Measurements from ENCODE around the gene PDE11A.

The PDE11A gene

GRCh38 chr2:177618255-177619253 is 454.0 kb downstream of the PDE11A start:
- peak; percentile 90 for DNase-seq

- DNase-seq: no peak
Measured at GRCh38 chr2:177617849-177618248, 454.7 kb downstream of the PDE11A start.

- no peak for DNase-seq
Measured at GRCh38 chr2:177616731-177617130, 455.8 kb downstream of the PDE11A start.

GRCh38 chr2:177616066-177616465 is 456.5 kb downstream of the PDE11A start:
- no peak for DNase-seq

GRCh38 chr2:177612659-177613058 is 459.9 kb downstream of the PDE11A start:
- no peak for DNase-seq

GRCh38 chr2:177611310-177611886 is 461.2 kb downstream of the PDE11A start:
- DNase-seq: no peak

GRCh38 chr2:177610813-177611212 is 461.8 kb downstream of the PDE11A start:
- no peak for DNase-seq

GRCh38 chr2:177606636-177607035 is 465.9 kb downstream of the PDE11A start:
- DNase-seq: no peak

GRCh38 chr2:177604271-177605065 is 468.1 kb downstream of the PDE11A start:
- DNase-seq: no peak

GRCh38 chr2:177603768-177604167 is 468.8 kb downstream of the PDE11A start:
- DNase-seq: no peak

- no peak for DNase-seq
Measured at GRCh38 chr2:177603181-177603580, 469.4 kb downstream of the PDE11A start.

- DNase-seq: no peak
Measured at GRCh38 chr2:177602611-177603164, 469.9 kb downstream of the PDE11A start.

- no peak for DNase-seq
Measured at GRCh38 chr2:177600917-177601316, 471.7 kb downstream of the PDE11A start.

GRCh38 chr2:177599956-177600355 is 472.6 kb downstream of the PDE11A start:
- DNase-seq: no peak

GRCh38 chr2:177599139-177599688 is 473.4 kb downstream of the PDE11A start:
- DNase-seq: no peak

- DNase-seq: no peak
Measured at GRCh38 chr2:177598326-177599138, 474.0 kb downstream of the PDE11A start.

GRCh38 chr2:177597759-177598158 is 474.8 kb downstream of the PDE11A start:
- no peak for DNase-seq

GRCh38 chr2:177596866-177597265 is 475.7 kb downstream of the PDE11A start:
- DNase-seq: no peak

GRCh38 chr2:177595126-177595845 is 477.3 kb downstream of the PDE11A start:
- DNase-seq: no peak

- DNase-seq: no peak
Measured at GRCh38 chr2:177593402-177593801, 479.2 kb downstream of the PDE11A start.

- DNase-seq: no peak
Measured at GRCh38 chr2:177592945-177593344, 479.6 kb downstream of the PDE11A start.

All from activated naive CD4-positive, alpha-beta T cell treated with Interleukin-2 at 50 U/mL for 16 hours (primary cell).